ENCODE measurements around the gene CACNA1H. TPM values are rescaled to one million over a fixed set of nuclear protein-coding genes. Genes with fewer than 3 reads are reported as not detected.
"Not testable (repeated sequence)": the region's sequence is repeated elsewhere in the genome, so short reads cannot be mapped to it uniquely, and the experiment has no call there.

CACNA1H gene
- total RNA-seq, 1 experiment from 2014 or later, result 9.7 TPM

- in situ Hi-C loops (cut with HindIII; ENCODE audit: low pct_unique_long_range_greater_than_20kb, low sequenced_read_pairs), result no loop called here
Measured at GRCh38 chr16:1223355-1224214, 70.7 kb downstream of the CACNA1H start.

DNA sequence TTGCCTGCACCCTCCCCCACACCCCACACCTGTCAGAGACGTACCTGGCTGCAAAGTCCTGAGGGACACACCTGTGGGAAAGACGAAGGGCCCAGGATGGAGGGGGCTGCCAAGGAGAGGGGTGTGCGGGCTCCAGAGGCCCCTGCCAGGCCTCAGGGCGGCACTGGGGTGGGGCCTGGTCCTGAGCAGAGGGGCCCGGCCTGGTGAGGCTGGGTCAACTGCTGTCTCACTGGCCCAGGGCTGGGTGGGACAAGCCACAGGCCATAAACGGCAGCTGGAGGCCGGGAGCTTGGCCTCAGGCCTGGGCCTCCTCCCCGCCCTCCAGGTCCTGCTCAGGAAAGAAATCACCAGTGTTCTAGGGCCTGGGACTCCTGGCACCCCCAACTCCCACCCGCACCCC, 71.7 kb downstream of the CACNA1H start:
- in situ Hi-C loops (cut with HindIII; ENCODE audit: low pct_unique_long_range_greater_than_20kb, low sequenced_read_pairs), result no loop called here
- no peak for DNase-seq (ENCODE audit: low read depth)

More at GRCh38 chr16:1223355-1224214, 70.7 kb downstream of the CACNA1H start:
- no peak for DNase-seq (ENCODE audit: low read depth)

- no peak for DNase-seq (ENCODE audit: low read depth)
Measured at GRCh38 chr16:1225051-1225451, 72.1 kb downstream of the CACNA1H start, which contains the start of gene TPSG1. TPSG1 (minus strand) TSS chr16:1225268; CDS start chr16:1225252, 16 bp downstream.

GRCh38 chr16:1225728-1226311, 72.9 kb downstream of the CACNA1H start:
- DNase-seq (ENCODE audit: low read depth); in situ Hi-C loops (cut with HindIII; ENCODE audit: low pct_unique_long_range_greater_than_20kb, low sequenced_read_pairs): not testable (repeated sequence)

More at GRCh38 chr16:1225051-1225451, 72.1 kb downstream of the CACNA1H start, which contains the start of gene TPSG1:
- in situ Hi-C loops (cut with HindIII; ENCODE audit: low pct_unique_long_range_greater_than_20kb, low sequenced_read_pairs), result no loop called here

DNA sequence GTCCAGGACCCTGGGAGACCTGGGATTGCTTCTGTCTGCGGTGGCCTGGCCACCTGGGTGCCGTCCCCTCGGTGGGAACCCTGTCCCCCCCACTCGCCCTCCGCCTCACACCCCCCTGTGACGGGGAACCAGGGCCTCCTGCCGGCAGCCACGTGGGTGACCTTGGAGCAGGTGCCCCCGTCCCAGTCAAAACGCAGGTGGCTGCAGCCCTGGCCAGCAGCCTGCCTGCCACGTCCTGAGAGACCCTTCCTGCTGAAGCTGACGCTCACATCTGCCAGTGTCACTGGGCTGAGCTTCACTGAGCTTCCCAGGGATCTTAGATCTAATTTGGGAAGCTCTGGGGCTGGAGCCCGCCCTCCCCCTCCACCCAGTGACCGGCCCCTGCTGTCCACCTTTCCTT, 73.8 kb downstream of the CACNA1H start:
- DNase-seq (ENCODE audit: low read depth); in situ Hi-C loops (cut with HindIII; ENCODE audit: low pct_unique_long_range_greater_than_20kb, low sequenced_read_pairs): not testable (repeated sequence)

DNA sequence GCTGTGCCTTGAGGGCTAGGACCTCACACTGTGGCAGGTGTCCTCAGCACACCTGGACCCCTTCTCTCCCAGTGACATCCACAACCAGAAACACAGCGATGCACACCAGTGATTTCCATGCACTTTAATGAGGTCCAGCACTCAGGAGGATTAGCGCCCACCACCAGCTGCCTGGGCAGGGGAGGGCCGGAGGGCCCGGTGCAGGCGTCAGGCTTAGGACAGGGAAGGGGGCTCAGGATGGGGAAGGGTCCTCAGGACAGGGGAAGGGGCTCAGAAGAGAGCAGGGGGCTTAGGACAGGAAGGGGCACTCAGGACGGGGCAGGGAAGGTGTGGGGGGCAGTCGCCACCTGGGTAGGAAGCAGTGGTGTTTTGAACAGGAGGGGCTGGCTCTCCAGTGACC, 75.3 kb downstream of the CACNA1H start:
- in situ Hi-C loops (cut with HindIII; ENCODE audit: low pct_unique_long_range_greater_than_20kb, low sequenced_read_pairs); DNase-seq (ENCODE audit: low read depth): not testable (repeated sequence)

GRCh38 chr16:1229476-1229875, 76.6 kb downstream of the CACNA1H start:
- in situ Hi-C loops (cut with HindIII; ENCODE audit: low pct_unique_long_range_greater_than_20kb, low sequenced_read_pairs); DNase-seq (ENCODE audit: low read depth): not testable (repeated sequence)

- in situ Hi-C loops (cut with HindIII; ENCODE audit: low pct_unique_long_range_greater_than_20kb, low sequenced_read_pairs); DNase-seq (ENCODE audit: low read depth): not testable (repeated sequence)
Measured at GRCh38 chr16:1230084-1230470, 77.2 kb downstream of the CACNA1H start, which contains the start of gene TPSB2. TPSB2 (minus strand) TSS chr16:1230184; CDS start chr16:1229951, 233 bp downstream.

DNA sequence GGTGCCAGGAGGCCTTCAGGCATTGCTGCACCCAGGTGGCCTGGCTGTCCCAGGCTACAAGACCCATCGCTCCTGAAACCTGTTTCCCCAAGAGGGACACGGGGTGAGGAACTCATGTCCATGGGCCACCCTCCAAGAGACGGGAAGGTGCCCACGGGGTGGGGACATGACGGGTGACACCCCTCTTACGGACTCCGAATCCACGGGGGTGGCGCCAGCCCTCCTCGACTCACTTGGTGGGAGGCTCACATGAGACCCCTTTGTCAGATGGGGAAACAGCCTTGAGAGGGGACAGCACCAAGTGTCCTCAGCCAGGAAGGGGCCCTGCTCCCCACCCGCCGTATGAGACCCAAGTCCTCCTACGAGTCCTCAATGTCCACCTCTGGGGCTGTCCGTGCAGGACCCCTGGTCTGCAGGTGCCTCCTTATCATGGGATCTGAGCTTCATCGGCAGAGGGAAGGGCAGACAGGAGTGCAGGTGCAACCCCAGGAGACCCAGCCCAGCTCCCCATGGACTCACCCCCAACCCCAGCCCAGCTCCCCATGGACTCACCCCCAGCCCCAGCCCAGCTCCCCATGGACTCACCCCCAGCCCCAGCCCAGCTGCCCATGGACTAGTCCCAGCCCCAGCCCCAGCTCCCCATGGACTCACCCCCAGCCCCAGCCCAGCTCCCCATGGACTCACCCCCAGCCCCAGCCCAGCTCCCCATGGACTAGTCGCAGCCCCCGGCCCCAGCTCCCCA, 77.7 kb downstream of the CACNA1H start:
- in situ Hi-C loops (cut with HindIII; ENCODE audit: low pct_unique_long_range_greater_than_20kb, low sequenced_read_pairs); DNase-seq (ENCODE audit: low read depth): not testable (repeated sequence)

GRCh38 chr16:1231301-1231700, 78.4 kb downstream of the CACNA1H start:
- in situ Hi-C loops (cut with HindIII; ENCODE audit: low pct_unique_long_range_greater_than_20kb, low sequenced_read_pairs), result not testable (repeated sequence)

GRCh38 chr16:1232049-1232748, 79.3 kb downstream of the CACNA1H start:
- in situ Hi-C loops (cut with HindIII; ENCODE audit: low pct_unique_long_range_greater_than_20kb, low sequenced_read_pairs); DNase-seq (ENCODE audit: low read depth): not testable (repeated sequence)

More at GRCh38 chr16:1231301-1231700, 78.4 kb downstream of the CACNA1H start:
- not testable (repeated sequence) for DNase-seq (ENCODE audit: low read depth)

- in situ Hi-C loops (cut with HindIII; ENCODE audit: low pct_unique_long_range_greater_than_20kb, low sequenced_read_pairs); DNase-seq (ENCODE audit: low read depth): not testable (repeated sequence)
Measured at GRCh38 chr16:1236659-1237058, 83.8 kb downstream of the CACNA1H start.

- in situ Hi-C loops (cut with HindIII; ENCODE audit: low pct_unique_long_range_greater_than_20kb, low sequenced_read_pairs), result no loop called here
- DNase-seq (ENCODE audit: low read depth), result no peak
Measured at GRCh38 chr16:1237990-1238389, 85.1 kb downstream of the CACNA1H start.

- DNase-seq (ENCODE audit: low read depth); in situ Hi-C loops (cut with HindIII; ENCODE audit: low pct_unique_long_range_greater_than_20kb, low sequenced_read_pairs): not testable (repeated sequence)
Measured at GRCh38 chr16:1238909-1239308, 86.0 kb downstream of the CACNA1H start.

- in situ Hi-C loops (cut with HindIII; ENCODE audit: low pct_unique_long_range_greater_than_20kb, low sequenced_read_pairs); DNase-seq (ENCODE audit: low read depth): not testable (repeated sequence)
Measured at GRCh38 chr16:1239575-1239974, 86.7 kb downstream of the CACNA1H start.

DNA sequence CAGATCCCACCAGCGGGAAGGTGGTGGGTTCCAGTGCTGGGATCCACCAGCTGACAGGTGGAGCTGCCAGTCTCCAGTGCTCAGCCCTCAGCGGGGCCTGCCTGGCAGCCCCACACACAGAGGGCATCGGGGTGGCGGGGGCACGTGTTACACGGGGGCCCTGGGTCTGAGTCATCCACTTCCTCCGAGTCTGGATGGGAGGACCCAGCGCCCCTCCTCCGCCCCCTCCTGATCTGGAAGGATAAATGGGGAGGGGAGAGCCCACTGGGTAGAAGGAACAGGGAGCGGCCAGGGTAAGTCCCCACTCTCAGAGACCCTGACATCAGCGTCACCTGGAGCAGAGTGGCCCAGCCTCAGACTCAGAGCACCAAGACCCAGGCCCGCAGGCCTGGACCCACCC, 87.5 kb downstream of the CACNA1H start, which contains the start of gene TPSAB1:
TSS of gene TPSAB1 (plus strand) at position 270 of the 400 bp plus-strand sequence. CDS start 234 bp downstream, outside the sequence.
- in situ Hi-C loops (cut with HindIII; ENCODE audit: low pct_unique_long_range_greater_than_20kb, low sequenced_read_pairs); DNase-seq (ENCODE audit: low read depth): not testable (repeated sequence)

- in situ Hi-C loops (cut with HindIII; ENCODE audit: low pct_unique_long_range_greater_than_20kb, low sequenced_read_pairs), result not testable (repeated sequence)
Measured at GRCh38 chr16:1241081-1241480, 88.2 kb downstream of the CACNA1H start.

GRCh38 chr16:1243363-1243762, 90.5 kb downstream of the CACNA1H start:
- in situ Hi-C loops (cut with HindIII; ENCODE audit: low pct_unique_long_range_greater_than_20kb, low sequenced_read_pairs); DNase-seq (ENCODE audit: low read depth): not testable (repeated sequence)

More at GRCh38 chr16:1241081-1241480, 88.2 kb downstream of the CACNA1H start:
- DNase-seq (ENCODE audit: low read depth), result not testable (repeated sequence)
